HG03060 (cell line): ENCODE data around the gene SPAAR.
"Not testable (repeated sequence)": the region's sequence is repeated elsewhere in the genome, so short reads cannot be mapped to it uniquely, and the experiment has no call there.

Source experiments
- ATAC-seq: cut with Tn5 transposase; IDR thresholded peaks from one replicate; pipeline ENCODE4 v1.9.1; 2021; ENCODE audit warnings: low read depth, moderate number of reproducible peaks; ENCODE audit not compliant: unreplicated experiment

SPAAR gene

GRCh38 chr9:35909274-35909673, at the start of gene SPAAR:
Gene SPAAR (plus strand): TSS chr9:35909490. CDS start chr9:35910464, 974 bp downstream.
- ATAC-seq: no peak

GRCh38 chr9:35859990-35860339, 49.3 kb upstream of the SPAAR start:
- no peak for ATAC-seq

- no peak for ATAC-seq
Observed at GRCh38 chr9:35861161-35861897, 48.0 kb upstream of the SPAAR start.

GRCh38 chr9:35862328-35862727, 47.0 kb upstream of the SPAAR start:
- no peak for ATAC-seq

- ATAC-seq: no peak
Observed at GRCh38 chr9:35863583-35863982, 45.7 kb upstream of the SPAAR start.

- ATAC-seq: no peak
Observed at GRCh38 chr9:35864695-35865255, 44.5 kb upstream of the SPAAR start.

GRCh38 chr9:35867538-35867937, 41.8 kb upstream of the SPAAR start:
- ATAC-seq: no peak

- no peak for ATAC-seq
Observed at GRCh38 chr9:35868933-35869332, 40.4 kb upstream of the SPAAR start.

GRCh38 chr9:35869621-35870216, 39.6 kb upstream of the SPAAR start:
- ATAC-seq: no peak

GRCh38 chr9:35870351-35870923, 38.9 kb upstream of the SPAAR start, which contains the start of gene OR13J1:
Gene OR13J1 (minus strand): TSS chr9:35870401. CDS start chr9:35870401, 0 bp downstream.
- ATAC-seq: no peak

- ATAC-seq: no peak
Observed at GRCh38 chr9:35871545-35871944, 37.7 kb upstream of the SPAAR start.

GRCh38 chr9:35872505-35872904, 36.8 kb upstream of the SPAAR start:
- no peak for ATAC-seq

GRCh38 chr9:35882263-35882848, 26.9 kb upstream of the SPAAR start:
- no peak for ATAC-seq

- ATAC-seq: no peak
Observed at GRCh38 chr9:35882996-35883395, 26.3 kb upstream of the SPAAR start.

GRCh38 chr9:35884908-35885307, 24.4 kb upstream of the SPAAR start:
- not testable (repeated sequence) for ATAC-seq

- no peak for ATAC-seq
Observed at GRCh38 chr9:35891646-35892045, 17.6 kb upstream of the SPAAR start.

- no peak for ATAC-seq
Observed at GRCh38 chr9:35892051-35892450, 17.2 kb upstream of the SPAAR start.

GRCh38 chr9:35896570-35896969, 12.7 kb upstream of the SPAAR start:
- no peak for ATAC-seq

- not testable (repeated sequence) for ATAC-seq
Observed at GRCh38 chr9:35897376-35898099, 11.8 kb upstream of the SPAAR start.

GRCh38 chr9:35898337-35898736, 11.0 kb upstream of the SPAAR start:
- ATAC-seq: no peak

GRCh38 chr9:35899021-35899420, 10.3 kb upstream of the SPAAR start:
- ATAC-seq: no peak
